Right lobe of liver (tissue), 6 donors: ENCODE results near the gene COA1. TPM values are rescaled to one million over a fixed set of nuclear protein-coding genes. Genes with fewer than 3 reads are reported as not detected.
A peak's percentile ranks its signal among the peaks of the same experiment; 100 is the strongest.
"Not testable (repeated sequence)": the region's sequence is repeated elsewhere in the genome, so short reads cannot be mapped to it uniquely, and the experiment has no call there.

Experiments
- ATAC-seq, 4 donors: fragments of 200-7000 bp; cut with Tn5 transposase; one replicate each; pipeline ENCODE4 v1.9.1; 2020; ENCODE audit warnings: mild to moderate bottlenecking in 4 of 4, moderate library complexity in 4 of 4
- DNase-seq, 3 donors: peaks; one replicate each; pipeline ENCODE4 v3.0.0-alpha.2; 2020
- H3K27ac ChIP-seq, 3 donors: fragments of 200-600 bp; one replicate each; pipeline ENCODE4 v1.8.0; 2022
- H3K27me3 ChIP-seq, 2 donors: fragments of 200-600 bp; one replicate each; pipeline ENCODE4 v1.8.0; 2022
- H3K36me3 ChIP-seq, 4 donors: fragments of 200-600 bp; sonication (generic) in 1 of 4; one replicate each; pipeline versions ENCODE4 v1.5.1 to v1.8.0; 2017 to 2022; ENCODE audit warnings: control low read depth in 1 of 4
- H3K4me1 ChIP-seq, 4 donors: fragments of 200-600 bp; sonication (generic) in 1 of 4; one replicate each; pipeline versions ENCODE4 v1.5.1 to v1.8.0; 2017 to 2022; ENCODE audit warnings: control low read depth in 1 of 4
- H3K4me3 ChIP-seq, 3 donors: fragments of 200-600 bp; one replicate each; pipeline ENCODE4 v1.8.0; 2022
- H3K9me3 ChIP-seq, 4 donors: fragments of 200-600 bp; sonication (generic) in 1 of 4; one replicate each; pipeline versions ENCODE4 v1.5.1 to v1.8.0; 2017 to 2022; ENCODE audit warnings: control low read depth in 1 of 4
- CTCF ChIP-seq, 4 donors: fragments of 200-600 bp in 3 of 4; fragments of 450-650 bp in 1 of 4; IDR thresholded peaks; one replicate each; pipeline versions ENCODE4 v1.5.1 to v1.8.0; 2016 to 2022; ENCODE audit warnings: antibody characterized with exemption in 4 of 4, mild to moderate bottlenecking in 2 of 4
- POLR2A ChIP-seq: fragments of 450-650 bp; IDR thresholded peaks from one replicate; pipeline ENCODE4 v1.6.1; 2017; ENCODE audit warnings: antibody characterized with exemption, mild to moderate bottlenecking
- WGBS: methylation state at CpG from one replicate; pipeline ENCODE4 v1.1.6; 2018; ENCODE audit warnings: low coverage, low lambda C conversion rate; ENCODE audit not compliant: insufficient coverage; ENCODE audit errors: missing lambda C conversion rate; 5-methylcytosine and 5-hydroxymethylcytosine counted together
- intact Hi-C, 2 donors: fragments of 100-400 bp; cut with DNase I; formaldehyde crosslinking; loops; one replicate each; pipeline versions ENCODE4 v1.11.2 to v1.14.1; 2022
- long read RNA-seq: library from polyadenylated mRNA; unstranded; transcript quantifications from one replicate; pipeline ENCODE4 v2.0.0, GENCODE V29; 2019
- total RNA-seq, 6 experiments: library from RNA; depleted of rRNA in 2 of 6; stranded (reverse); fragments of >200 nt in 2 of 6; fragmentation: NEBNext Ultra II Directional in 3 of 6; extraction: Animal tissue kit (Norgen Biotek cat#: 25700) in 3 of 6; gene quantifications; one replicate each; pipeline versions ENCODE4 v1.1.0 to v1.2.4, GENCODE V29; 2016 to 2023
- donor health status: DM: no; HTN: yes; CAD: no.
- donor health status: DM: no; HTN: no; CAD: no.
- donor health status: DM: no; HTN: no; CAD: no.
- donor health status: DM: no; HTN: yes; CAD: no.
- donor health status: DM: no; HTN: yes; CAD: no.

The COA1 gene, protein sequence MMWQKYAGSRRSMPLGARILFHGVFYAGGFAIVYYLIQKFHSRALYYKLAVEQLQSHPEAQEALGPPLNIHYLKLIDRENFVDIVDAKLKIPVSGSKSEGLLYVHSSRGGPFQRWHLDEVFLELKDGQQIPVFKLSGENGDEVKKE
- 10 to 100 TPM; 15.8 to 35.6 (median 19.9) TPM for total RNA-seq
- long read RNA-seq, partial matches to known transcripts: 1 of 5 reads
- long read RNA-seq, other reads (novel, unspliced or antisense): 4 of 5 reads

DNA sequence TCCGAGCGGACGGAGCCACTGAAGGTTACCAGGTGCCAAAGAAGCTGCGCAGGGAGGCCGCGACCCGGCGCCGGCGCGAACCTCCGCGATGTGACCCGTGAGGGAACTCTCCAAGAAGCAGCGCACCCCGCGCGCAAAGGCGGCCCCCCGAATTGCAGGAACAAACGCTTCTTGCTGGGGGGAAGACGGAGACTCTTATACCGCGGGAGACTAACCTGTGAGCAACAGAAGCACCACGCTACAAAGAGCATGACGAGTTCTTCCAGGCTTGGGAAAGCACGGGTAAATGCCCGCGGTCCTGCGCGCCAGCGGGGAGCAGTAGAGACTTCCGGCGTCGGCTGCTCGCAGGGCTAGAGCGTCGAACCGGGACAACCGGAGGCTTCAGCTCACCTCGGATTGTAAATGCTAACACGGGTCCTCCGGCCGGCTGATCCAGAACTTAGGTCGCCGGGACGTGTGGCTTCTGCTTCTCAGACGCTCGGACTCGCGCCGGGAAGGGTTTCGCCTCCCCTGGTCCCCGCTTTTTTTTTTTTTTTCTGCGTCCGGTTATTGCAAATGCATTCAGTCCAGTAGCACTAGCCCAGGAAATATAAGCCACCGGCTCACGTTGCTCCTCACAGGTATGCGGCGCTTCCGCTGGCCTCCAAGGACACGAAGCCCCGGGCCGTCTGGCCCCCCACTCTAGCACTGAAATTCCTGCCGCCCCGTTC, at the start of gene COA1:
COA1 (minus strand) TSS at position 310 of the 710 bp plus-strand sequence. CDS start 80,909 bp downstream, outside the sequence.
- WGBS: under 1% methylated on average over 17 of the region's 66 CpGs
- Histone ChIP-seq H3K27me3 (no peaks in the 10 kb centered on the region), H3K4me3 (peak within 1 kb of the TSS; percentile 74 to 90 (median 79)), H3K4me1 (peaks cover 0 to 15% (median 2%) of the 10 kb centered on the region in 4 donors), H3K36me3 (no peaks in the 10 kb centered on the region), H3K9me3 (no peaks in the 10 kb centered on the region), H3K27ac (peak within 1 kb of the TSS; percentile 41 to 58 (median 56))
- TF ChIP-seq CTCF (IDR thresholded peaks at IDR 0.05) (peak in 1 of 4 donors; percentile 7), POLR2A (peak; percentile 59)
- DNase-seq: peak; percentile 85 to 91 (median 89)
- peak; percentile 99 to 100 (median 100) for ATAC-seq
- intact Hi-C loops: loop anchor here in 1 of 2 donors (10.0 kb wide), 1 partner anchor 145 kb away; the partner anchor contains the start of gene STK17A

DNA sequence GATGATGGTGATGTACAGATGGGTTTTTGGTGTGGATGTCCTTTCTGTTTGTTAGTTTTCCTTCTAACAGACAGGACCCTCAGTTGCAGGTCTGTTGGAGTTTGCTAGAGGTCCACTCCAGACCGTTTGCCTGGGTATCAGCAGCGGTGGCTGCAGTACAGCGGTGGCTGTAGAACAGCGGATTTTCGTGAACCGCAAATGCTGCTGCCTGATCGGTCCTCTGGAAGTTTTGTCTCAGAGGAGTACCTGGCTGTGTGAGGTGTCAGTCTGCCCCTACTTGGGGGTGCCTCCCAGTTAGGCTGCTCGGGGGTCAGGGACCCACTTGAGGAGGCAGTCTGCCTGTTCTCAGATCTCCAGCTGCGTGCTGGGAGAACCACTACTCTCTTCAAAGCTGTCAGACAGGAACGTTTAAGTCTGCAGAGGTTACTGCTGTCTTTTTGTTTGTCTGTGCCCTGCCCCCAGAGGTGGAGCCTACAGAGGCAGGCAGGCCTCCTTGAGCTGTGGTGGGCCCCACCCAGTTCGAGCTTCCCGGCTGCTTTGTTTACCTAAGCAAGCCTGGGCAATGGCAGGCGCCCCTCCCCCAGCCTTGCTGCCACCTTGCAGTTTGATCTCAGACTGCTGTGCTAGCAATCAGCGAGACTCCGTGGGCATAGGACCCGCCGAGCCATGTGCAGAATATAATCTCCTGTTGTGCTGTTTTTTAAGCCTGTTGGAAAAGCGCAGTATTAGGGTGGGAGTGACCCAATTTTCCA, 49.1 kb upstream of the COA1 start:
- H3K27me3 ChIP-seq, H3K9me3 ChIP-seq, H3K4me3 ChIP-seq, H3K4me1 ChIP-seq, H3K27ac ChIP-seq, DNase-seq, H3K36me3 ChIP-seq, intact Hi-C loops, ATAC-seq: not testable (repeated sequence)
- WGBS: 80% methylated on average over 5 of the region's 18 CpGs

DNA sequence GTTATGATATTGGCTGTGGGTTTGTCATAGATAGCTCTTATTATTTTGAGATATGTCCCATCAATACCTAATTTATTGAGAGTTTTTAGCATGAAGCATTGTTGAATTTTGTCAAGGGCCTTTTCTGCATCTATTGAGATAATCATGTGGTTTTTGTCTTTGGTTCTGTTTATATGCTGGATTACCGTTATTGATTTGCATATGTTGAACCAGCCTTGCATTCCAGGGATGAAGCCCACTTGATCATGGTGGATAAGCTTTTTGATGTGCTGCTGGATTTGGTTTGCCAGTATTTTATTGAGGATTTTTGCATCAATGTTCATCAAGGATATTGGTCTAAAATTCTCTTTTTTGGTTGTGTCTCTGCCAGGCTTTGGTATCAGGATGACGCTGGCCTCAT, 45.9 kb upstream of the COA1 start:
- H3K36me3 ChIP-seq: not testable (repeated sequence)

DNA sequence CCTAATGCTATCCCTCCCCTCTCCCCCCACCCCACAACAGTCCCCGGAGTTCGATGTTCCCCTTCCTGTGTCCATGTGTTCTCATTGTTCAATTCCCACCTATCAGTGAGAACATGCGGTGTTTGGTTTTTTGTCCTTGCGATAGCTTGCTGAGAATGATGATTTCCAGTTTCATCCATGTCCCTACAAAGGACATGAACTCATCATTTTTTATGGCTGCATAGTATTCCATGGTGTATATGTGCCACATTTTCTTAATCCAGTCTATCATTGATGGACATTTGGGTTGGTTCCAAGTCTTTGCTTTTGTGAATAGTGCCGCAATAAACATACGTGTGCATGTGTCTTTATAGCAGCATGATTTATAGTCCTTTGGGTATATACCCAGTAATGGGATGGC, 43.9 kb upstream of the COA1 start:
- DNase-seq, H3K27me3 ChIP-seq, H3K27ac ChIP-seq, H3K36me3 ChIP-seq, H3K4me1 ChIP-seq, intact Hi-C loops, ATAC-seq, H3K9me3 ChIP-seq, H3K4me3 ChIP-seq: not testable (repeated sequence)
- WGBS: 94% methylated on average over 6 of the region's 6 CpGs

More for the DNA sequence above, 45.9 kb upstream of the COA1 start:
- H3K4me1 ChIP-seq, H3K9me3 ChIP-seq, H3K4me3 ChIP-seq, intact Hi-C loops, ATAC-seq, H3K27ac ChIP-seq, DNase-seq, H3K27me3 ChIP-seq: not testable (repeated sequence)
- WGBS: 100% methylated on average over 1 of the region's 2 CpGs

GRCh38 chr7:43771573-43771972, 42.2 kb upstream of the COA1 start:
- Histone ChIP-seq H3K4me1 (no peaks in the 10 kb centered on the region), H3K4me3 (no peak overlapping the region), H3K27ac (no peak overlapping the region), H3K9me3 (no peaks in the 10 kb centered on the region), H3K36me3 (no peaks in the 10 kb centered on the region), H3K27me3 (no peaks in the 10 kb centered on the region)
- no peak for DNase-seq
- intact Hi-C loops: no loop called here
- ATAC-seq: no peak
- TF ChIP-seq CTCF (IDR thresholded peaks at IDR 0.05) (no peak), POLR2A (no peak)
- 61% methylated on average over 2 of the region's 3 CpGs for WGBS
